G401.6 (cell line): ENCODE data around the gene CD37.
"Not testable (repeated sequence)": the region's sequence is repeated elsewhere in the genome, so short reads cannot be mapped to it uniquely, and the experiment has no call there.

Experiments
- FAIRE-seq: peaks from 2 replicates; lab custom pipeline; 2012; peaks lifted over from hg19 to GRCh38; lab: Jason Lieb, UNC

Gene CD37

DNA sequence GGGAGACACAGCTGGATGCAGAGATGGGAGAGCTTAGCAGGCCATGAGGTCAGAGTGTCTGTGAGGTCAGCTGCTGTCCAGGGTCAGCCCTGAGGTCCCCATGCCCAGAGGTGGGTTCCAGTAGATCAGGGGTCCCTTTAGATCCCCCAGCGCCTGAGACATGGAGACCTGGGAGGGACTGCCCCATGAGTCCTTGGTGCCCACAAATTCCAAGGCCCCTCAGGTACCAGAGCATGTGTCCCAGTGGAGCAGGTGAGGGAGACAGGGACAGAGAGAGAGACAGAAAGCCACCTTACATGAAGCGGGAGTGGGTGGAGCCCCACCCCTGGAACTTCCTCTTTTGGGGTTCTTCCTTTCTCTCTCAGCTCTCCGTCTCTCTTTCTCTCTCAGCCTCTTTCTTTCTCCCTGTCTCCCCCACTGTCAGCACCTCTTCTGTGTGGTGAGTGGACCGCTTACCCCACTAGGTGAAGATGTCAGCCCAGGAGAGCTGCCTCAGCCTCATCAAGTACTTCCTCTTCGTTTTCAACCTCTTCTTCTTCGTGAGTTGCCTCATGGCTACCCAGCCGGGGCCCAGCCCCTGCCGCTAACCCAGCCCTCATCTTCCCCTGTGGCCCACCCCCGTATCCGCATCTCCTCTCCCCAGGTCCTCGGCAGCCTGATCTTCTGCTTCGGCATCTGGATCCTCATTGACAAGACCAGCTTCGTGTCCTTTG, at the start of gene CD37:
Gene CD37, plus strand, starts transcription at position 336 of the 713 bp plus-strand sequence. Its CDS starts 135 bp downstream, at position 471.
- FAIRE-seq, result no peak

DNA sequence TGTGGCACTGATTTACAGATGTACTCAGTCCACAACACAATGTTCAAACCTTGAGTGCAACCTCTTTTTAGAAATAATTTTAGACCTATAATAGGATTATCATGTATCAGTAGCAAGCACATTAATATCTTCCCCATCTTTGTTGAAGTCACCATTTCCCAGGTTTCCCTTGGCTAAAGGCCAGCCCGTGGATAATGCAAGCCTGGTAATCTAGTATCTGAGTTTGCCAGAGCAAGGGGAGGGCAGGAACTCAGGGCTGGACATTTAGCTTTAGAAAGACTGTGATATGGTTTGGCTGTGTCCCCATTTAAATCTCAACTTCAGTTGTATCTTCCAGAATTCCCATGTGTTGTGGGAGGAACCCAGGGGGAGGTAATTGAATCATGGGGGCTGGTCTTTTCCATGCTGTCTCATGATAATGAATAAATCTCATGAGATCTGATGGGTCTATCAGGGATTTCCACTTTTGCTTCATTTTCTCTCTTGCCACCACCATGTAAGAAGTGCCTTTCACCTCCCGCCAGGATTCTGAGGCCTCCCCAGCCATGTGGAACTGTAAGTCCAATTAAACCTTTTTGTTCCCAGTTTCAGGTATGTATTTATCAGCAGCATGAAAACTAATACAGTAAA, 48.0 kb upstream of the CD37 start:
- no peak for FAIRE-seq

DNA sequence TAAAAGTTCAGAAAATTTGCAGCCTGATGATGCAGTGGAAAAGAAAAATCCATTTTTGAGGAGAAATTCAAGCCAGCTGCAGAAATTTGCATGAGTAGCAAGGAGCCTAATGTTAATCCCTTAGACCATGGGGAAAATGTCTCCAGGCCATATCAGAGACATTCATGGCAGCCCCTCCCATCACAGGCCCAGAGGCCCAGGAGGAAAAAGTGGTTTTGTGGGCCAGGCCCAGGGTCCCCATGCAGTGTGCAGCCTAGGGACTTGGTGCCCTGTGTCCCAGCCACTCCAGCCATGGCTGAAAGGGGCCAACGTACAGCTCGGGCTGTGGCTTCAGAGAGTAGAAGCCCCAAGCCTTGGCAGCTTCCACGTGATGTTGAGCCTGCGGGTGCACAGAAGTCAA, 47.0 kb upstream of the CD37 start:
- not testable (repeated sequence) for FAIRE-seq

- FAIRE-seq, result not testable (repeated sequence)
Observed at GRCh38 chr19:49289286-49289685, 45.9 kb upstream of the CD37 start.

DNA sequence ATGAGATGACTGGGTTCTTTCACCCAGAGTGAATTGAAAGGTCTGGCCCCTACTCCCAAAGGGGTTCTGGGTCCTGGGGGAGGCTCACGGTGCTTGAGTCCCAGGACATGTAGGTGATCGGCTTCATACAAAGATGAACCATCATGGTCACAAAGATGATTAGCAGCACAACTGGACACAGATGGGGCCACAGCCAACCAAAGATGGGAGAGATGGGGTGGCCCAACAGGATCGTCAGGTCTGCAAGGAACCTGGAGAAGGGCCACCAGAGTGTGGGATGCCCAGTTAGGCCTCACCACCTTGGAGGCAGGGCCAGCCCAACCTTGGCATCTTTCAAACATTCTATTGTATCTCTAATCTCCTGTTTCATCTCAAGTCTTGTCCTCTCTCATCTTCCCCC, 44.7 kb upstream of the CD37 start:
- FAIRE-seq, result no peak

DNA sequence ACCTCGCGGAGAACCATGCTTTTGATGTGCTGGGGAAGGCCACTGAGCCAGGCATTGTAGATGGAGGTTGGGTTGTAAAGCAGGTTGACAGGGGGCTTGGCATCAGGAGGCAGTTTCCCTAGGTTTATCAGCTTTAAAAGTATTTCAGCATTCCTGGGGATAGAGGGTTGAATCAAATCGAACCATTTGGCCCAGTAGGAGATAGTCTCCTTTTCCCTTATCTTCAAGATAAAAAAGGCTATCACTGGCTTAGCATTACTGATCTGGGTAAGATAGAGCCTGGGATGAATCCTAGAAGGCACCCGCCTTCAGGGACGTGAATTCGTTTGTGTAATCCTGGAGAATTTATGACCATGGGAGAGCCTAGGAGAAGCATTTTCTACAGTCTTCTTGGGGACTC, 40.8 kb upstream of the CD37 start:
- FAIRE-seq, result no peak

- FAIRE-seq, result no peak
Observed at GRCh38 chr19:49295208-49295880, 39.9 kb upstream of the CD37 start.

GRCh38 chr19:49297403-49297802, 37.8 kb upstream of the CD37 start:
- FAIRE-seq, result no peak

- not testable (repeated sequence) for FAIRE-seq
Observed at GRCh38 chr19:49298653-49299052, 36.6 kb upstream of the CD37 start.

GRCh38 chr19:49301165-49301865, 33.9 kb upstream of the CD37 start:
- no peak for FAIRE-seq

DNA sequence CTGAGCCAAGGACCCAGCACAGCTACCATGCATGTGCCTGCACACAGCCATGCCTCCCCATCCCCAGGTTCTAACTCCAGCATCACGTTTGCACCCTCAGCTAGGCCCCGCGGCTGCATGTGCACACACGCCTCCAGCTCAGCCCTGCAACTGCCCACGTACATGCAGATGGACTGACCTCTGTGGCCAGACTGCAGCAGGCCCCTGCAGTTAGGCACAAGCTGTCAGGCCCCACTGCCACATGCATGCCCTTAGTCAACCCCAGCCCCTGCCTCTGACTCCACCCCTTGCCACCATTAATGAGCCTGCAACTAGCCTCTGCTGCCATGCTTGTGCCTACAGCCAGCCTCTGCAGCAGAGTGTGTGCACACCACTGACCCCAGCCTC, 33.3 kb upstream of the CD37 start:
- no peak for FAIRE-seq

DNA sequence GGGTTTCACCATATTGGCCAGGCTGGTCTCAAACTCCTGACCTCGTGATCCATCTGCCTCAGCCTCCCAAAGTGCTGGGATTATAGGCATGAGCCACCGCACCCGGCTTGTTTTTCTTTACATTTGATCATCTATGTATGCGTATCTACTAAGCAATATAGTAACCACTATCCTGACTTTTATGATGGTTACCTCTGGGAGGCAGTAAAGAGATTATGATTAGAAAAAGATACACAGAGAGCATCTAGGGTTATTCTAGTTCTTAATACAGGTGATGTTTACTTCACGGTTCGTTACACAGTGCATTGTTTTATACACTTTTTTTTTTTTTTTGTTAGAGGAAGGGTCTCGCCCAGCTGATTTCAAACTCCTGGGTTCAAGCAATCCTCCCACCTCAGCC, 28.5 kb upstream of the CD37 start:
- not testable (repeated sequence) for FAIRE-seq

GRCh38 chr19:49309087-49309486, 26.1 kb upstream of the CD37 start:
- FAIRE-seq, result no peak

GRCh38 chr19:49315111-49315510, 20.1 kb upstream of the CD37 start:
- FAIRE-seq, result no peak

GRCh38 chr19:49316284-49316683, 18.9 kb upstream of the CD37 start:
- no peak for FAIRE-seq

- no peak for FAIRE-seq
Observed at GRCh38 chr19:49318296-49318695, 16.9 kb upstream of the CD37 start.

GRCh38 chr19:49324801-49325576, 10.2 kb upstream of the CD37 start, which contains the start of gene SLC6A16:
TSS of gene SLC6A16 (minus strand) at chr19:49325191. CDS start at chr19:49311347, 13,844 bp downstream.
- no peak for FAIRE-seq

DNA sequence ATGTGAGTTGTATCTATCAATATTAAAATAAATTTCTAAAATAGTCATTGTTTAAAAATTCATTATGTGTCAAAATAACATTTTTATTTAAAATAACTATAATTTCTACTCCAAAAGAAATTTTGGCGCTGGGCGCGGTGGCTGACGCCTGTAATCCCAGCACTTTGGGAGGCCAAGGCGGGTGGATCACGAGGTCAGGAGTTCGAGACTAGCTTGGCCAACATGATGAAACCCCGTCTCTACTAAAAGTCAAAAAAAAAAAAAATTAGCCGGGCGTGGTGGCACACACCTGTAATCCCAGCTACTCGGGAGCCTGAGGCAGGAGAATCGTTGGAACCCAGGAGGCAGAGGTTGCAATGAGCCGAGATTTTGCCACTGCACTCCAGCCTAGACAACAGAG, 9.4 kb upstream of the CD37 start:
- not testable (repeated sequence) for FAIRE-seq

DNA sequence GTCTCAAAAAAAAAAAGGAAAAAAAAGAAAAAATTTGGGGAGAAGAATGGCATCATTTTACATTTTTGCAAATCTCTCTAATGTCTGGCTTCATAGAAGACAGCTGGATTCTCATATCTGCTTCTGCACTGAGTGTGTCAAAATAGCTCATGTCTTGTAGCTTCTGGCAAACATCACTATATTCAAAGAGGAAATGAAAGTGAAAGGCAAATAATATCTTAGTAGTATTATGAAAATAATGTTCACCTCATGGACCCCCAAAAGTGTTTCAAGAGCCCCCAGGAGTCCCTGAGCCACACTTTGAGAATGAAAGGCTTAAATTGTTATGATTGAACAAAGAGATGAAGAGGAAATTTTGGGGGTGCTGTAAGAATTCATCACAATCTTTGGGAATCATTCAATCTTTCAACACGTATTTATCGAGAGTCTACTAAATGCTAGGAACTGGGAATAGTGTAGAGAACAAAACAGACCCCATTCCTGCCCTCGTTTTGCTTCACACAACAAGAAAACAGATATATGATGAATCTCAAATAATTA, 9.0 kb upstream of the CD37 start:
- no peak for FAIRE-seq

DNA sequence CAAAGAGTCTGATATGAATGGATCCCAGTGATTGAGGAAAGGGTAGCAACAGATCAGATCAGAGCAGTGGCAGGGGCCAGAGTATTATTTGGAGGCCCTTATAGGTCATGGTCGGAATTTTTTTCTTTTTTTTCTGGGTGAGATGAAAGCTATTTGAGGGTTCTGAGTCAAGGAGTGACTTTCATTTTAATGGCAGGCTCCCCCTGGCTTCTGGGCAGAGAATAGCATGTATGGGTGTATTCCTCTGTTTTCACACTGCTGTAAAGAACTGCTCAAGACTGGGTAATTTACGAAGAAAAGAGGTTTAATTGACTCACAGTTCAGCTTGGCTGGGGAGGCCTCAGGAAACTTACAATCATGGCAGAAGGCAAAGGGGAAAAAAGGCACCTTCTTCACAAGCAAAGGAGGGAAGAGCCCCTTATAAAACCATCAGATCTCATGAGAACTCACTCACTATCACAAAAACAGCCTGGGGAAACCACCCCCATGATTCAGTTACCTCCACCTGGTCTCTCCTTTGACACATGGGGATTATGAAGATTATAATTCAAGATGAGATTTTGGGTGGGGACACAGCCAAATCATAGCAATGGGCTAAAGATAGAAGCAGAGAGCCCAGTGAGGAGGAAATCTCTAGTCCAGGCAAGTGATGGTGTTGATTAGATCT, 7.2 kb upstream of the CD37 start:
- peak; percentile 3 for FAIRE-seq

GRCh38 chr19:49328741-49329140, 6.5 kb upstream of the CD37 start:
- no peak for FAIRE-seq
